Activated CD4-positive, CD25-positive, alpha-beta regulatory T cell treated with anti-CD3 and anti-CD28 coated beads, Interleukin-2, amount 50 U/mL, for 16 hours (primary cell): Measurements from ENCODE around the gene SLC35F2.
"Not testable (repeated sequence)": the region's sequence is repeated elsewhere in the genome, so short reads cannot be mapped to it uniquely, and the experiment has no call there.

Experiments used
- DNase-seq: peaks from one replicate; pipeline ENCODE4 v3.0.0-alpha.2; 2020; ENCODE audit warnings: low read depth, low spot score

SLC35F2 gene

DNA sequence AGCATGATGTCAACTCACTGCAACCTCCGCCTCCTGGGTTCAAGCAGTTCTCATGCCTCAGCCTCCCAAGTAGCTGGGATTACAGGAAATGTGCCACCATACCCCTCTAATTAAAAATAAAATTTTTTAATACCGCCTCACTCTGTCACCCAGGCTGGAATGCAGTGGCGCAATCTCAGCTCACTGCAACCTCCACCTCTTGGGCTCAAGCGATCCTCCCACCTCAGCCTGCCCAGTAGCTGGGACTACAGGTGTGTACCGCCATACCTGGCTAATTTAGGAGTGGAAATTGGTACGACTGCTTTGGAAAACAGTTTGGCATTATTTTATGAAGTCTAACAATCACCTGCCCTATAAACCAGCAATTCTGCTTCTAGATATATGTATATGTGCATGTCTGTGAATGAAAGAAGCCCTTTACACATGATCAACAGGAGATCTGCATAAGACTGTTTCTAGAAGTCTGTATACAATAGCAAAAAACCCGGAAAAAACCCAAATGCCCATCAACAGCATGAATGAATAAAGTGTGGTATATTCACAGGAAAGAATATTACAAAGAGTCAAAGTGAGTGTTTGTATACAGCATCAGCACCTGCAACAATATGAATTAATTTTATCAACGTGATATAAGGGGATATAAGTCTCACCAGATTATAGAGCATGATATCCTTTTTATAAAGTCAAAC, 16.0 kb downstream of the SLC35F2 start:
- DNase-seq, result no peak

DNA sequence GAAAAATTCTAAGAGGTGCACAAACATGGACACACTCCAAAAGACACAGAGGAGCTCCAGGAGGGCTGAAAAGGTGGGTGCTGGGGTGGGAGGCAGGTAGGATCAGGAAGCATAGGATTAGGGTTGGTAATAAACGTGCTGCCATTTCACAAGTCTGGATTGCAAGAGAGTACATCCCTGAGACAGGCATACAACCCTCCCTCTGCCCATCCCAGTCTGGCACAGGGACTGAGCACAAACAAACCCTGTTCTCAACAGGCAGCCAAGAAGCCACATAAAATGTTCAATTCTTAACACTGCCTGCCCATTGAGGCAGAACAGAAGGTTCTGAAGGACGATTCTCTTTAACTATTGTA, 18.5 kb downstream of the SLC35F2 start:
- DNase-seq, result no peak

DNA sequence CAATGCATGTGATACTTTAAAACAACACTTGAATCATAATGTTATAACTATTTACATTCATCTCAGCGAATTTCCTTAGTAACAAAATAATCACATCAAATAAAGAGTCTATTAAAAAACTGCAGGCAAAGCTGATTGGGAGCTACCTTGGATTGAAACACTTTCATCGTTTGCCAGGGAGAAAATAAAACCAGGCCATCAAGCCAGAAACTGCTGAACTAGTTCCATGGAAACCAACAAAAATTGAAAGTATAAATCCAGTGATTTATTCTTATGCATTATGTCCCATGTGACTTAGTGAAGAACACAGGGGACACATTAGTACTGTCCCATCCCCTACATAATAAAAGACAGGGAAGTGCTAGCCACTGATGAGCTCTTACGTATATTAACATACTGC, 21.7 kb downstream of the SLC35F2 start:
- DNase-seq, result no peak

DNA sequence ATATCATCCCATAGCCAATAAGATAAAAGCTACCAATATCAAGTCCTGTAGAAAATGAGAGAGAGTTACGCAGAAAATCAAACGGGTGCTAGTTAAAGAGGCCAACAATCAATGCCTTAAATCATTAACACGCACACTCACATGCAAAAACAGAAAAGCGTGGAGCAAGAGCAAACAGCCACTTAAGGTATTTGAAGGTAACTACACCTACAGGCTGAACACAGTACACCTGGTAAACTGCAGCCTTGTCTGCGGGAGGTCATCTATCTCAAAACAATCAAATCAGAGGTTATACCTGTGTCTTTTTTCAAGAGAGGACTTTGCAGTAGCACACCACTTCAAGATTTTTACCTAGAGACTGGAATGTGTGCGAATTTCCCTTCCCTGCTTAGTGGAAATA, 23.6 kb downstream of the SLC35F2 start:
- DNase-seq, result no peak

DNA sequence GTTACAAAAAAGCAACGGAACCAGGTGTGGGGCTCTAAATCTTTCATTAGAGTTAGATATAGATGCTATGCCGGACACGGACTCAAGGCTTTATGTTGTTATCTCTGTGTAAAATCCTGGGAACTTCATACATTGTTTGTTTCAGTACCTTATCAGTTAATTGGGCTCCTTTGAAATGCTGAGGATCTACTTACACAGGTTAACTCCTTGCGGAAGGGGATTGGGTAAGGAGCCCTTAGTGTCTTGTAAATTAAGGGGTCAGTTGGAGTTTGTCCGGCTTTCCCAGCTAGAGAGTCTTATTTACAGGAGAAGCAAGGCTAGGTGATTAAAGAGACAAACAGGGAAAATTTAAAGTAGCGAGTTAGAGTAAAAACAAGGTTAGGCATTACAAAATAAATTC, 24.7 kb downstream of the SLC35F2 start:
- DNase-seq, result not testable (repeated sequence)

DNA sequence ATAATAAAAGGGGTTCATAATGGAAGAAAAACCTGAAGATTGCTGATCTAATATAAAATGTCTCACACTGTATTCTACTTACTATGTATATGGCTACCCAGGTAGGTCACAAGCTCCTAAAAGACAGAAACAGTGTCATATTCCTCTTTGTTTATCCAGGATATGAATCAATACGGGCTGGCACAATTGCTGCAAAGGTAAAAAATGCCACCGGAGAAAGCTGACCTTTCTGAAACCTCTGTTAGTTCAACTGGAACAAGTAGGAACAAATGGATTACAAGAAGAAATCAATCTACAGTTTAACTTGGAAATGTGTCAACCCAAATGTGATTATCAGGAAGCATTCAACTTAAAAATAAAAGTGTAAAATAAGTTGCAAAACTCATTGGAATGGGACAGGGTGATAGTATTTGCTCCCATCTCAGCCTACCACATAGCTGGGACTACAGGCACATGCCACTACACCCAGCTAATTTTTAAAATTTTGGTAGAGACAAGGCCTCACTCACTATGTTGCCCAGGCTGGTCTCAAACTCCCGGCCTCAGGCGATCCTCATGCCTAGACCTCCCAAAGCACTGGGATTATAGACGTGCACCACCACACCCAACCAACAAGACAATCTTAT, 27.6 kb downstream of the SLC35F2 start:
- DNase-seq, result no peak

DNA sequence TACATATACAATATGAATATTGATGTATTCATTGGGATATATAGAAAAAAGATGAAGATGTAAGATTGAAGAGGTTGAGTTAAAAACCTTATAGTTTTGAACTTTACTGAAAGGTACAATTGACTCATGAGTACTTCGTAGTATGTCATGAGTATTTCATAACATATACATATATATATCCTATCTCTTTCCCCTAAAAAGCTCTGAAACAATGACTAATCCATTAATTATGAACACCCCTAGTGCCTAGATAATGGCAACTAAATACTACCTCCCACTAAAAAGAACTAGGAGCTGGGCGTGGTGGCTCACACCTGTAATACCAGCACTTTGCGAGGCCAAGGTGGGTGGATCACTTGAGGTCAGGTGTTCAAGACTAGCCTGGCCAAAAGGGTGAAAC, 31.5 kb downstream of the SLC35F2 start:
- DNase-seq, result no peak

DNA sequence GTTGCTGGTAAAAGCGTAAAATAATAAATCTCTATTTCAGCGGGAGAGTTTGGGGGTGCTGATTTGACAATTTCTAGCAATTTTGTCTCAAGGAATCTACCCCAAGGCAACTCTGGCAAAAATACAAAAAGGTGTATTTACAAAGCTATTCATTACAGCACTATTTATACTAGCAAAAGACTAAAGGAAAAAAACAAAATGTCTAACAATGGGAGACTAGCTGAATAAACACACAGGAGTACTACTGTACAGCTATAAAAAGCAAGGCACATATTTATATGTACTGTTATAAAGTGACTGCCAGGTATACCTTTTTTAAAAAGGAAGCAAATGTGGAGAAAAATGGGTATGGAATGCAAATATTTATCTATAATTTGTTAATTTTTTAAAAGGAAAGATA, 32.7 kb downstream of the SLC35F2 start:
- no peak for DNase-seq

DNA sequence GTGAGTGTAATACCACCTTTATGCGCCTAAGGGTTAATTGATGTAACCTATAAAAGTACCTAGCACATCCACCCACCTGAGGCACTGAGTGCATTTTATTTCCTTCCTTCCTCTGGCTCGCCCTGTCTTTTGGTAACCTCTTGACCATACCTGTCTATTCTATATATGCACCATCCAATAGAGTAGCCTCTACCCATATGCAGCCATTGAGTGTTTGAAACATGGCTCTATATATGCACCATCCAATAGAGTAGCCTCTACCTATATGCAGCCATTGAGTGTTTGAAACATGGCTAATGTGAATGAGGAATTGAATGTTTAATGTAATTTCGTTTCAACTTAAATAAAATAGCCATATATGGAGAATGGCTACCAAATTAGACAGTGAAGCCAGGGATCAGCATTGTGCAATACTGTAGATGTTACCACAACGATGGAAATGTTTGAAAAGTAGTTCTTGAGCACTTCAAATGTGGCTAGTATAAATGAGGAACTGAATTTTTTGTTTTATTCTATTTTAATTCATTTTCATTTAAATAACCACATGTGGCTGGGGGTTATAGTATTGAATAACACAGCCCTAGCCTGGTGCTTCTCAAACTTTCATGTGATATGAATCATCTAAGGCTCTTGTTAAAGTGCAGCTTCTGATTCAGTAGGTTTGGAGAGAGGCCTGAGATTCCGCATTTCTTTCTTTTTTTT, 33.8 kb downstream of the SLC35F2 start:
- DNase-seq, result no peak

DNA sequence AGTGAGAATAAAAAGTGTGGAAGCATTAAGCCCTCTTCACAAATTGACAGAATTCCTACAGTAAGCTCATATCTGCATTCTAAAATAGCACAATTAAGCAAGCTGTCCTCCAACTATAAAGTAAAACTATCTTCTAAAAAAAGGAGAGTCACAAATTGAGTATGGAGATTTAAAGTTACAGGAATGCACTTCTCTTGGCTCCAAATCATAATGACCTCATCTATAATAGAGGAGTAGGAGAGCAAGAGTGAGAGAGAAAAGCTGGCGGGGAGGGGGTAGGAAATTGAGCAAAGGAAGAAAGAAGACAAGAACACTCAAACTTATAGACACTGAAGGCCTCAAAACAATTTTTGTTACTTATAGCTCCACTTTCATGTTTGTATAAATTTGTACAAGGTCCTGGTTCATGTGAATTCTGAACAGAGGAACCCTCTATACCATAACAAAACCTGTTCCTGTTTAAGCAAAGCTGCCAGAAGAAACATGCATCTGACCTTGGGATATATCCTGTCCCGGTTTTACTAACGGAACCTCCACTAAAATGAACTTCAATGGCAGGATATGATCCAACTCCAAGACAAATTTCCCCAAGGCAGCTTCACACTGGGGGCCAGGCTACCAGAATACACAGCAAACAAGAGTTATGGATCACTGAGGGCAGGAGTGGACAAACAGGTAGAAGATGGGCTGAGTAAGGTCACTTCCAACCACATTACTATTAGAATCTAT, 37.2 kb downstream of the SLC35F2 start:
- DNase-seq, result no peak

DNA sequence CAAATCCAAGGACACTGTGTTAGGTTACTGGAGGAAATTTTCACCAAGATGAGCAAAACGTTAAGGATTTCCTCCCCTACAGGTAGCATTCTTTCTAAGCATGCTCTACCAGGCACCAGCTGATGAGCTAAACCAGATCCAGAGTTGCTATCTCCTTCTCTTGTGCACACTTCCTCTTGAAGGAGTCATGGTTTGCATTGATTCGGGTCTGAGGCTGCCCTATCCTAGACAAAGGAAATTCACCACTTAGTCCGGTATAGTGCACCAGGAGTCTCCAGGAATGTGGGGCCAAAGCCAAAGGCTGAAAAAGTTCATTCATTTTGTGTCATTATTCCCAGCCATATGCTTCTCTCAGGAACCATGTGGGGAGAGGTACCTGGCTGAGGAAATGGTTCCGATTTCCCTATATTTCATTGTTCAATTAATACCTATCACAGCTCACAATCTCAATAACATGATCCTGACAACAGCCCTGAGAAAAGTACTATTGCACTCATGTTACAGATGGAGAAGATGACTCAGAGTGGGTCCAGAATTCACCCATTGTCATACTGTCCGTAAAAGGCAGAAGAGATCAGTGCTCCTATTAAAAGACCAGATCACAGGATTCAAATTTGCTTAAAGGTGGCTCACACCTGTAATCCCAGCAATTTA, 39.1 kb downstream of the SLC35F2 start:
- no peak for DNase-seq

DNA sequence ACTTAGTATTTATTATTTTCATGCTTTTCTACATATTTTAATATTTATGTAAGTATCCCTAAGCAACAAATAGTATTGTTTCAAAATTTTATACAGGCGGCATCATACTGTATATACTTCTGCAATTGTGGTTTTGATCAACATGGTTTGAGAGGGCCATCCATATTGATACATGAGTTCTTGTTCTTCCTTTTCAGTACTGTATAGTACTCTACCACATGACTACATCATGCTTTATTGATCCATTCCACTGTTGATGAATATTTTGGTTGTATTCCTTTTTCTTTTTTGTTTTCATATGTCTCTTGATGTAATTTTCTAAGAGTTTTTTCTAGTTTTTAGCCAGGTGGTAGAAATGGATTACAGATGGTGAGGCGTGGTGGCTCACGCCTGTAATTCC, 40.1 kb downstream of the SLC35F2 start:
- DNase-seq, result no peak

DNA sequence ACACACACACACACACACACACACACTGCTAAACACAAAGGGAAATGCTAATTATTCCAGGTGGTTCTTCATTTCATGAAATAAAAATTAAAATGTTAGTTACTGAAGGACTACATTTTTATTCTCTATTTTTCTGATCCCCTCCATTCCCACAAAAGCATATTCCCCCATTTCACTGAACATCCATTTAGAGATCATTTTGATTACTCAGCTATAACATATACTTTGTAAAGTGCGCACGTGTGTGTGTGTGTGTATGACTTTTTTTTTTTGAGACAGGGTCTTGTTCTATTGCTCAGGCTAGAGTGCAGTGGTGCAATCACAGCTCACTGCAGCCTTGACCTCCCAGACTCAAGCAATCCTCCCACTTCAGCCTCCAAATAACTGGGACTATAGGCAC, 42.6 kb downstream of the SLC35F2 start:
- DNase-seq, result no peak

DNA sequence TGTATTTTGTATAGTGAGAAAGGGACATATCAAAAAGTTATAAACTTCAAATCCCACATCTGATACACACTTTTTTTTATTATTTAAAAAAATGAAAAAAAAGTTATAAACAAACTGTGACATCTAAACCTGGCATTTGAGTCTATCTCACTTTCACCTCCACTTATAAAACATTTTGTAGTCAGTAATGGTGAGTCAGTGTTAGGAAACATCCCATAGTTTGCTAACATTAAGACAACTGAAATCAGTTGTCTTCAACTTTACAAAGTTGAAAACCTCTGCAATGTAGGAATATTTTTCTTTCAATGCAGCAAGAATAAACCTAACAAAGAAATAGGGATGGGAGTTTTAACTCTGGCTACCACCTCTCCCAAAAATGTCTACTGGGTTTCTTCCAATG, 47.7 kb downstream of the SLC35F2 start:
- DNase-seq, result no peak

DNA sequence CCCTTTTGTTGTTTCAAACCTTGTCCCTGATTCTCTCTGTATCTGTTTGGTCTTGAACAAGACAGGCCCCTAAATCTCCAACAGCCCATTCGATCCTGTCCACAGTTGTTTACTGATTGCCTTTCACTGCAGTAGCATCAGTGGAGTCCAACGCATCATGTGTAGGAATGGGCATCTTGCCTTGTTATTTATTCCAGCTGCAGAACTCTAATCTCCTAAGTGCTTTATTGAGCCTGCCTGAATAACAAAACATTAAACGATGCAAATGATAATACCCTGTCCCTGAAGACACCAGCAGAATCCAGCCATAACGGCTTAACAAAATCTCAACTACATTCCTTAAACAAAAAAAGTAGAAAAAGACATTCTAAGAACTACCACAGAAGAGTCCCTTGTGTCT, 50.1 kb downstream of the SLC35F2 start:
- DNase-seq, result no peak

DNA sequence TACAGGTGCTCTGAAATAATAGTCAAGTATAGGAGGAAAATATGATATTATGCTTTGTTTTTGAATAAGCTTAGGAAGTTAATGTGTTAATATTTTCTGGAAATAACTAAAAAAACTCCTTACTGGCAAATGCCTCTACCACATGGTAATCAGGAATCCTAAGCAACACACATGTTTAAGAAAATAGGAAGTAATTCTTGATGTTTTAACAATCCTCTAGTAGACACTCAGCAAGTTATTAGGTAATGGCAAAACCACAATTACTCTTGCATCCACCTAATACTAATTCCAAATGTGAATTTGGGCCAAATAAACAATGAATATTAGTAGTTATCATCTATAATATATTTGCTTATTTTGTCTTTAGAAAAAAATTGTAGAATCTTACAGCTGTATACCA, 53.6 kb downstream of the SLC35F2 start:
- no peak for DNase-seq

DNA sequence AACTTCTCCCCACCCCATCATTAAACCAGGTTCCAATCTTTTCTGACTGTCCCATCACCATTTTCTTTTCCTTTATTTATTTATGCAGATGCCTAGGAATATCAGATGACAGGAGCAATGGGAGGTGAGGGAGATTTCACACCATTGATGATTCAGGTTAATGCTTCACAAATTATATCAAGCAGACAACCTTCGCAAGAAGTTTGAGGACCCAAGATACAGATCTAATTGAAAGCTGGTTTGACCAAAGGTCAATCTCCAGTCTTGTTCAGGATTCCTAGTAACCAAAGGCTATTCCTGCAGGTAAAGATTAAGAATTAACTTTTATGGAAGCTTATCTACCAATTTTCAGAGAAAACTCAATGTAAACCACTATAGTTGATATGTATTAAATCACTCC, 54.4 kb downstream of the SLC35F2 start:
- DNase-seq, result no peak

DNA sequence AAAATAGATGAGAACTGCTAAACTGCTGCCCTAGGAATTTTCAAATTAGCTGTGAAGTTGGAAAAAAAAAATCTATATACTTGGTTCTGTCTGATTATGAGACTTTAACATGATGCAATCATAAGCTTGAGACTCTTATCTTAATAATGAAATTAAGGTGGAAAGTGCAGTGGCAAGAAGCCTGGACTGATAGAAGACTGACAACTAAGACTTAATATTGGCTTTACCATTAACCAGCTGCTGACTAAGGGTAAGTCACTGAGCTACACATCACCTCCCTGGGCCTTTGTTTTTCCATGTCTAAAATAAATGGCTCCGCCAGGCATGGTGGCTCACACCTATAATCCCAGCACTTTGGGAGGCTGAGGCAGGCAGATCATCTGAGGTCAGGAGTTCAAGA, 56.9 kb downstream of the SLC35F2 start:
- no peak for DNase-seq

DNA sequence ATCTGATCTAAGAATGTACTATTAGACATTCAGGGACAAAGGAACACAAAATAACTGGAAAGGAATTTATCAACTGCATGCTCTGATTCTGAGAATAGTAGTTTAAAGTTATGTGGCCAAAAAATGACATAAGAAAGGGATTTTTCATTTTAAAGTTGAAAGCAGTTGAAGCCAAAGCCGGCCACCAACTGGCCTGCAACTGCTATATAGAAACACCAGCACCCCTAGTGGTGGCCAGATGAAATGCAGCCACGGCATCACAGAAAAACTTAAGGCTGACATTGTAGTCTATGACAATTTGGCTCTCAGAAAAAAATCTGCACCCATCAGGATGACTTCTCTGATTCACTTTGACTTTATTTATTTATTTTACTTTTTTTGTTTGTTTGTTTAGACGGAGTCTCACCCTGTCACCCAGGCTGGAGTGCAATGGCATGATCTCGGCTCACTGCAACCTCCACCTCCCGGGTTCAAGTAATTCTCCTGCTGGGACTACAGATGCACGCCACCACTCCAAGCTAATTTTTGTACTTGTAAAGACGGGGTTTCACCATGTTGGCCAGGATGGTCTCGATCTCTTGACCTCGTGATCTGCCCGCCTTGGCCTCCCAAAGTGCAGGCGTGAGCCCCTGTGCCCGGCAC, 59.2 kb downstream of the SLC35F2 start:
- peak; percentile 20 for DNase-seq

DNA sequence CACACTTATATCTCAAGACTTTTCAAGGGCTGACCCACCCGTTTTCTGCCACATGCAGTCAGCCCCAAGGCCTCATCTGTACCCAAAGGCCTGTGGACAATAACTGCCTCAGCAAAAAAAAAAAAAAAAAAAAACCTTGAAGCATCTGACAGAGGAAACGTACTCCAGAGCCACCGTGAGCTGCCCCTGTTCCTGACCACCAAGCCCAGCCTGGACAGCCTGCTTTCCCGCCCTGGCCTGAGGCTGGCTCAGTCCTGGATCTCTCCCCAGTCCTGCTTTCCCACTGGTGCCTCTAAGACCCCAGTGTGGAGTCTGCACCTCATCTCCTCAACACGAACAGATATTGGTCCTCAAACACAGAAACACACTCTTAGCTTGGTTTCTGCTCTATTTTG, 66.5 kb downstream of the SLC35F2 start:
- DNase-seq, result no peak

DNA sequence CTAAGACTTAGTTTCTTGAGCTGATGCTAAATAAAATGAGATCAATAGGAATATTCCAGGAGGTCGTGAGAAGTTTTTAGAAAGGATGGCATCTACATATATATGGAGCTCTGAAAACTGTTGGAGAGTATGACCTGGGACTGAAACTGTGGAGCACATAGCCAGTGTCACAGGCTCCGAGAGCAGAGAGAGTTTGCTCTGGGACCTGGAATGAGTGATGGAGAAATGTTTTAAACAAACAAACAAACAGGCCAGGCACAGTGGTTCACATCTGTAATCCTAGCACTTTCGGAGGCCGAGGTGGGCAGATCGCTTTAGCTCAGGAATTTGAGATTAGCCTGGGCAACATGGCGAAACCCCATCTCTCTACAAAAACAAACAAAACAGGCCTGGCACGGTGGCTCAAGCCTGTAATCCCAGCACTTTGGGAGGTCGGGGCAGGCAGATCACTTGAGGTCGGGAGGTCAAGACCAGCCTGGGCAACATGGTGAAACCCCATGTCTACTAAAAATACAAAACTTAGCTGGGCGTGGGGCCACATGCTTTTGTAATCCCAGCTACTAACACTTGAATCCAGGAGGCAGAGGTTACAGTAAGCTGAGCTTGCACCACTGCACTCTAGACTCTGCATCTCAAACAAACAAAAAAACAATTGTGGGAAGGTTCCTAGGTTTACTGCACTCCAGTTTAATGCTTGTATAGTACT, 67.1 kb downstream of the SLC35F2 start:
- DNase-seq, result no peak
